Heart right ventricle (tissue), 16 donors: ENCODE results near the gene MTUS2. TPM values are rescaled to one million over a fixed set of nuclear protein-coding genes. Genes with fewer than 3 reads are reported as not detected.

Experiments
- ATAC-seq, 8 donors: fragments of 200-7000 bp; cut with Tn5 transposase; one replicate each; pipeline ENCODE4 v1.9.1; 2020; ENCODE audit warnings: mild to moderate bottlenecking in 8 of 8, moderate library complexity in 8 of 8, moderate number of reproducible peaks in 1 of 8
- DNase-seq, 2 donors: peaks; one replicate each; pipeline ENCODE4 v3.0.0-alpha.2; 2020
- H3K27ac ChIP-seq, 10 donors: fragments of 200-600 bp; sonication (generic) in 2 of 10; one replicate each; pipeline versions ENCODE4 v1.5.0 to v1.8.0; 2020 to 2022; ENCODE audit warnings: mild to moderate bottlenecking in 3 of 10
- H3K27me3 ChIP-seq, 7 donors: fragments of 200-600 bp; one replicate each; pipeline ENCODE4 v1.8.0; 2021 to 2022; ENCODE audit warnings: mild to moderate bottlenecking in 2 of 7
- H3K36me3 ChIP-seq, 9 donors: fragments of 200-600 bp; sonication (generic) in 1 of 9; one replicate each; pipeline versions ENCODE4 v1.5.0 to v1.8.0; 2020 to 2022; ENCODE audit warnings: mild to moderate bottlenecking in 2 of 9
- H3K4me1 ChIP-seq, 9 donors: fragments of 200-600 bp; sonication (generic) in 1 of 9; one replicate each; pipeline versions ENCODE4 v1.5.0 to v1.8.0; 2020 to 2022; ENCODE audit warnings: mild to moderate bottlenecking in 4 of 9
- H3K4me3 ChIP-seq, 10 donors: fragments of 200-600 bp; sonication (generic) in 2 of 10; one replicate each; pipeline versions ENCODE4 v1.5.0 to v1.8.0; 2020 to 2022; ENCODE audit warnings: mild to moderate bottlenecking in 7 of 10, moderate library complexity in 2 of 10
- H3K9me3 ChIP-seq, 11 donors: fragments of 200-600 bp in 10 of 11; sonication (generic) in 2 of 11; one replicate each; pipeline versions ENCODE4 v1.5.0 to v1.8.0; 2013 to 2022; ENCODE audit warnings: mild to moderate bottlenecking in 2 of 11, control low read depth in 1 of 11, moderate library complexity in 1 of 11
- CTCF ChIP-seq, 9 donors: fragments of 200-600 bp; sonication (generic) in 2 of 9; IDR thresholded peaks; one replicate each; pipeline versions ENCODE4 v1.5.0 to v1.8.0; 2021 to 2022; ENCODE audit warnings: antibody characterized with exemption in 9 of 9, mild to moderate bottlenecking in 5 of 9, moderate library complexity in 1 of 9
- WGBS, 2 donors: extraction: QIAGEN DNeasy Blood & Tissue Kit; methylation state at CpG; one replicate each; pipeline ENCODE4 v1.1.7; 2013; ENCODE audit warnings: inconsistent platforms in 1 of 2; 5-methylcytosine and 5-hydroxymethylcytosine counted together
- intact Hi-C, 10 donors: fragments of 100-400 bp; cut with DNase I; formaldehyde crosslinking; loops; one replicate each; pipeline versions ENCODE4 v1.11.1 to v1.14.2; 2022
- polyA plus RNA-seq, 2 donors: library from polyadenylated mRNA; stranded (reverse); fragments of 200-250 nt; gene quantifications; one replicate each; pipeline ENCODE4 v1.2.3, GENCODE V29; 2013
- total RNA-seq, 10 donors: library from RNA; stranded (reverse); fragmentation: NEBNext Ultra II Directional in 3 of 10; extraction: Animal tissue kit (Norgen Biotek cat#: 25700) in 3 of 10; gene quantifications; one replicate each; pipeline versions ENCODE4 v1.2.1 to v1.2.4, GENCODE V29; 2021 to 2023
- donor health status: Arrhythmogenic right ventricular cardiomyopathy.
- donor health status: ischemic (EF 13 %, LVEDD 7.1; RV severe dilation, severe dysfunction).
- donor health status: healthy with polysubstance abuse.
- donor health status: DM: no; HTN: yes; CAD: no.
- donor health status: DM: no; HTN: no; CAD: no.
- donor health status: ischemic (EF 25% LVEDD 6.9; RV normal size, moderate dysfunction).
- donor health status: ischemic (EF 25% LVEDD 5.7; RV mildly dilated, moderate dysfunction).
- donor health status: healthy.
- donor health status: DM: yes; HTN: yes; CAD: no.
- donor health status: Ischemic cardiomyopathy.
- donor health status: ischemic (EF 35%, LVEDD 5.7; RV mildly dilated, moderate dysfunction).
- donor health status: nonischemic (EF 11% LVEDD 7.7; RV severe dilation, severe dysfunction).
- donor health status: DM: yes; HTN: yes; CAD: no.
- donor health status: PGD.
- donor health status: ischemic (EF 29% LVEDD 5.4; RV normal size, mild dysfunction).
- donor health status: nonischemic (EF 23%, LVEDD 6.1; RV moderate dilation, normal function).

Gene MTUS2
- total and polyA plus RNA-seq, 12 donors: 18.7 to 159 (median 65.6) TPM

DNA sequence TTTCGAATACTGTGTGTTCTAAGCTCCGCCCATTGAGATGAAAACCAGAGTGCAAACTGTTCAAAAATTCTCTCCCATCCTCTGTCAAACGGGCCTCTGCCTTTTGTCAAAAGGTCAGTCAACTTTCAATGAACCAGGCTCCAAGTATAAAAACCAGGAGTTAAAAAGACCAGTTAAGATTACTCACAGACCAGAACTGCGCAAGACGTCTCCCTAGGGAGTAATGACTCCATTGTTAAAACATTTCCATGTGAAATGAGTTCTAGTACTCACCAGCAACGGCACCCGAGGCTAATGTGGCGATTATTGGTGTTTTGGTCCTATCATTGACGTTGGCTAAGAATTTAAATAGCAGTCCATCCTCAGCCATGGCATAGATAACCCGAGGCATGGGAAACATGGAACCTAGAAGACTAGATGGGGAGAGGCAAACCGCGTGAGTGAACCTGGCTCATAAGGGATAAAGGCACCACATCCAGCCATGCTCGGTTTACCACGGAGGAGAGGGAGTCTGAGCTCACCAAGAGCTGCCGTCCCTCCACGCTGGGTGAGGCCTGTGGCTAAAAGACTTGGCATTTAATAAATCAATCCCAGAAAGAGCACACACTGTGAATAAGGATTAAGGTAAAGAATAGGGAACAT lies 702.0 kb downstream of the MTUS2 start:
- H3K27me3 ChIP-seq: no peaks in the 10 kb centered on the region
- no peak for TF ChIP-seq CTCF (IDR thresholded peaks at IDR 0.05)
- H3K27ac ChIP-seq: peak overlapping the region in 4 of 10 donors; percentile 11 to 46 (median 14)
- DNase-seq: no peak
- intact Hi-C loops: no loop called here
- peak in 7 of 8 donors; percentile 20 to 61 (median 35) for ATAC-seq
- H3K4me3 ChIP-seq: no peak overlapping the region
- no peaks in the 10 kb centered on the region for H3K9me3 ChIP-seq
- peaks cover 0 to 80% (median 0%) of the 10 kb centered on the region in 9 donors for H3K36me3 ChIP-seq
- 82 to 85% methylated on average over 16 of the region's 16 CpGs for WGBS, 2 donors
- peaks cover 0 to 20% (median 4%) of the 10 kb centered on the region in 9 donors for H3K4me1 ChIP-seq

- peak; percentile 48 to 83 (median 80) for ATAC-seq
- Histone ChIP-seq H3K27ac (peak overlapping the region in 6 of 10 donors; percentile 11 to 46 (median 38)), H3K36me3 (peaks cover 0 to 80% (median 0%) of the 10 kb centered on the region in 9 donors), H3K27me3 (no peaks in the 10 kb centered on the region), H3K9me3 (no peaks in the 10 kb centered on the region), H3K4me1 (peaks cover 0 to 20% (median 4%) of the 10 kb centered on the region in 9 donors), H3K4me3 (no peak overlapping the region)
- 86 to 90% methylated on average over 23 of the region's 23 CpGs for WGBS, 2 donors
- intact Hi-C loops: no loop called here
- no peak for TF ChIP-seq CTCF (IDR thresholded peaks at IDR 0.05)
- DNase-seq: peak; percentile 44 to 60
Observed at GRCh38 chr13:29523199-29523961, 703.2 kb downstream of the MTUS2 start.

- 66 to 67% methylated on average over 17 of the region's 17 CpGs for WGBS, 2 donors
Observed at GRCh38 chr13:29524176-29524575, 704.0 kb downstream of the MTUS2 start.

More at GRCh38 chr13:29524176-29524575, 704.0 kb downstream of the MTUS2 start:
- Histone ChIP-seq H3K4me3 (no peak overlapping the region), H3K27ac (peak overlapping the region in 3 of 10 donors; percentile 11 to 44 (median 18)), H3K27me3 (no peaks in the 10 kb centered on the region), H3K36me3 (peaks cover 0 to 80% (median 2%) of the 10 kb centered on the region in 9 donors), H3K9me3 (no peaks in the 10 kb centered on the region), H3K4me1 (peaks cover 0 to 20% (median 4%) of the 10 kb centered on the region in 9 donors)
- ATAC-seq (peak; percentile 56 to 80 (median 70)), DNase-seq (peak; percentile 69 to 78)
- no peak for TF ChIP-seq CTCF (IDR thresholded peaks at IDR 0.05)
- intact Hi-C loops: no loop called here
